BJ (cell line): ENCODE results near the gene ALDH1L1. TPM values are rescaled to one million over a fixed set of nuclear protein-coding genes. Genes with fewer than 3 reads are reported as not detected.

Source experiments
- CTCF ChIA-PET: fragments of 350-600 bp; formaldehyde crosslinking; extraction: SDS; loops from one replicate; lab custom pipeline; 2021; ENCODE audit warnings: antibody characterized with exemption, inconsistent platforms; lab: Yijun Ruan, JAX
- POLR2A ChIA-PET: fragments of 300-600 bp; sonication (Branson Sonifier 250); formaldehyde crosslinking; extraction: SDS; loops from one replicate; lab custom pipeline; 2021; ENCODE audit warnings: antibody characterized with exemption; lab: Charles Lee
- DNase-seq: peaks from one replicate; pipeline ENCODE4 v3.0.0-alpha.2; 2011; ENCODE audit warnings: low read depth
- H3K27me3 ChIP-seq: 2 replicates; pipeline ENCODE4 v1.6.0; 2011; ENCODE audit warnings: low read length; ENCODE audit not compliant: control insufficient read depth, insufficient read depth
- H3K36me3 ChIP-seq: 2 replicates; pipeline ENCODE4 v1.5.1; 2011; ENCODE audit warnings: low read length; ENCODE audit not compliant: control insufficient read depth, insufficient read depth
- H3K4me3 ChIP-seq: 2 replicates; pipeline ENCODE4 v1.5.1; 2011; ENCODE audit warnings: low read depth, mild to moderate bottlenecking, control low read depth, low read length
- CTCF ChIP-seq: IDR thresholded peaks from 2 replicates; pipeline ENCODE4 v1.5.1; 2011; ENCODE audit warnings: low read depth, mild to moderate bottlenecking, control low read depth, inconsistent platforms, low read length, moderate library complexity; ENCODE audit not compliant: insufficient read depth
- polyA plus RNA-seq: library from polyadenylated mRNA; depleted of rRNA; stranded (reverse); fragments of >200 nt; gene quantifications from 2 replicates; pipeline ENCODE4 v1.2.3, GENCODE V29; 2011

ALDH1L1 gene
- polyA plus RNA-seq, 1 experiment = 0.37 TPM

GRCh38 chr3:126117212-126117611 is 63.2 kb downstream of the ALDH1L1 start:
- no peak for DNase-seq
- TF ChIP-seq CTCF = no peak
- POLR2A ChIA-PET = no interaction called here
- CTCF ChIA-PET = interaction anchor here (1.0 to 1.8 kb wide), 2 partner anchors 16 to 405 kb away, joined by 3 to 8 read pairs; no protein-coding TSS in a partner anchor
- H3K36me3 ChIP-seq = no peaks in the 10 kb centered on the region
- no peak overlapping the region for H3K4me3 ChIP-seq
- peaks cover 7% of the 10 kb centered on the region for H3K27me3 ChIP-seq

GRCh38 chr3:126116526-126116925 is 63.9 kb downstream of the ALDH1L1 start:
- no peaks in the 10 kb centered on the region for H3K36me3 ChIP-seq
- CTCF ChIA-PET = interaction anchor here (1.0 to 1.8 kb wide), 2 partner anchors 17 to 406 kb away, joined by 3 to 8 read pairs; no protein-coding TSS in a partner anchor
- peaks cover 7% of the 10 kb centered on the region; the same call in 1 of the 2 replicates for H3K27me3 ChIP-seq
- H3K4me3 ChIP-seq = no peak overlapping the region
- DNase-seq = no peak
- TF ChIP-seq CTCF = no peak
- POLR2A ChIA-PET = no interaction called here

GRCh38 chr3:126114443-126115386 is 65.7 kb downstream of the ALDH1L1 start:
- CTCF ChIA-PET = interaction anchor here (0.9 to 1.7 kb wide), 4 partner anchors 12 to 404 kb away, joined by 3 to 4 read pairs (median 3); no protein-coding TSS in a partner anchor
- Histone ChIP-seq H3K36me3 (no peaks in the 10 kb centered on the region), H3K4me3 (no peak overlapping the region), H3K27me3 (0 out of 2 replicates have a peak, but pooled peaks cover 1% of the 10 kb centered on the region)
- POLR2A ChIA-PET = no interaction called here
- no peak for TF ChIP-seq CTCF
- DNase-seq = no peak

- H3K4me3 ChIP-seq = no peak overlapping the region
- POLR2A ChIA-PET = no interaction called here
- TF ChIP-seq CTCF = peak; percentile 44
- no peaks in the 10 kb centered on the region for H3K36me3 ChIP-seq
- H3K27me3 ChIP-seq = 0 out of 2 replicates have a peak, but pooled peaks cover 1% of the 10 kb centered on the region
- CTCF ChIA-PET = interaction anchor here (0.9 to 1.7 kb wide), 4 partner anchors 11 to 405 kb away, joined by 3 to 4 read pairs (median 3); no protein-coding TSS in a partner anchor
- no peak for DNase-seq
Observed at GRCh38 chr3:126113733-126114442, 66.5 kb downstream of the ALDH1L1 start.

GRCh38 chr3:126113238-126113555 is 67.2 kb downstream of the ALDH1L1 start:
- H3K4me3 ChIP-seq = no peak overlapping the region
- ChIA-PET CTCF (interaction anchor here (1.3 to 1.6 kb wide), 2 partner anchors 10 to 405 kb away, joined by 3 read pairs; no protein-coding TSS in a partner anchor), POLR2A (no interaction called here)
- TF ChIP-seq CTCF = no peak
- no peaks in the 10 kb centered on the region for H3K36me3 ChIP-seq
- 0 out of 2 replicates have a peak, but pooled peaks cover 1% of the 10 kb centered on the region for H3K27me3 ChIP-seq
- DNase-seq = no peak
